Measurements from ENCODE around the gene MYT1. TPM values are rescaled to one million over a fixed set of nuclear protein-coding genes. Genes with fewer than 3 reads are reported as not detected.

Gene MYT1
- polyA plus RNA-seq, 1 experiment: not detected

DNA sequence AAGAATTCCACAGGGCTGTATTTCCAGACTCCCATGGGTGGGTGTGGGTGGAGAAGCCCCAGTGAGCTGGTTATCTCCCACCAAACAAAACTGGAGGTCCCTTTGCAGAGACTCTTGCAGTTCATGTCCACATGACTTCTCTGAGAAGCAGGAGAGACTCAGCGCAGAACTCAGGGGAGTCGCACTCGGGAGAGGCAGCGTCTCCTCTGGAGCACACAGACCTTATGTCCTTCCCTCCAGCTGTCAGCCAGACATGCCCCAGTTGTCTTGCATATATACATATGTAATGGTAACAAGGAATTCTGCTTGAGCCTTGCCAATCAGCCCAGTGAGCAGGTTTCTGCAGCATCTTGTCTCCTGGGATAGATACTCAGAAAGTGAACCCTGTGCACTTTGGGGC is 23.8 kb downstream of the MYT1 start:
- no peak for DNase-seq (ENCODE audit: low read depth, low spot score)
- TF ChIP-seq, protein P1, sequence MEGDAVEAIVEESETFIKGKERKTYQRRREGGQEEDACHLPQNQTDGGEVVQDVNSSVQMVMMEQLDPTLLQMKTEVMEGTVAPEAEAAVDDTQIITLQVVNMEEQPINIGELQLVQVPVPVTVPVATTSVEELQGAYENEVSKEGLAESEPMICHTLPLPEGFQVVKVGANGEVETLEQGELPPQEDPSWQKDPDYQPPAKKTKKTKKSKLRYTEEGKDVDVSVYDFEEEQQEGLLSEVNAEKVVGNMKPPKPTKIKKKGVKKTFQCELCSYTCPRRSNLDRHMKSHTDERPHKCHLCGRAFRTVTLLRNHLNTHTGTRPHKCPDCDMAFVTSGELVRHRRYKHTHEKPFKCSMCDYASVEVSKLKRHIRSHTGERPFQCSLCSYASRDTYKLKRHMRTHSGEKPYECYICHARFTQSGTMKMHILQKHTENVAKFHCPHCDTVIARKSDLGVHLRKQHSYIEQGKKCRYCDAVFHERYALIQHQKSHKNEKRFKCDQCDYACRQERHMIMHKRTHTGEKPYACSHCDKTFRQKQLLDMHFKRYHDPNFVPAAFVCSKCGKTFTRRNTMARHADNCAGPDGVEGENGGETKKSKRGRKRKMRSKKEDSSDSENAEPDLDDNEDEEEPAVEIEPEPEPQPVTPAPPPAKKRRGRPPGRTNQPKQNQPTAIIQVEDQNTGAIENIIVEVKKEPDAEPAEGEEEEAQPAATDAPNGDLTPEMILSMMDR (IDR thresholded peaks at IDR 0.05; ENCODE audit: low read depth, low read length): no peak
- ChIA-PET POLR2A (no interaction called here), CTCF (no interaction called here)
- Histone ChIP-seq H3K9me3 (ENCODE audit: control insufficient read depth, insufficient read depth, low read length) (peaks cover 35% of the 10 kb centered on the region), H3K27ac (ENCODE audit: low read depth, low read length) (no peak overlapping the region), H3K4me3 (ENCODE audit: low read depth, low read length) (no peak overlapping the region), H3K27me3 (ENCODE audit: control insufficient read depth, insufficient read depth, low read length) (peaks cover 12% of the 10 kb centered on the region)

- Histone ChIP-seq H3K27me3 (ENCODE audit: control insufficient read depth, insufficient read depth, low read length) (peaks cover 11% of the 10 kb centered on the region), H3K4me3 (ENCODE audit: low read depth, low read length) (no peak overlapping the region), H3K9me3 (ENCODE audit: control insufficient read depth, insufficient read depth, low read length) (peaks cover 35% of the 10 kb centered on the region), H3K27ac (ENCODE audit: low read depth, low read length) (no peak overlapping the region)
- no peak for DNase-seq (ENCODE audit: low read depth, low spot score)
- TF ChIP-seq, protein P1 (IDR thresholded peaks at IDR 0.05; ENCODE audit: low read depth, low read length): no peak
- CTCF ChIA-PET: no interaction called here
- POLR2A ChIA-PET: no interaction called here
Observed at GRCh38 chr20:64188682-64189529, 24.7 kb downstream of the MYT1 start.

DNA sequence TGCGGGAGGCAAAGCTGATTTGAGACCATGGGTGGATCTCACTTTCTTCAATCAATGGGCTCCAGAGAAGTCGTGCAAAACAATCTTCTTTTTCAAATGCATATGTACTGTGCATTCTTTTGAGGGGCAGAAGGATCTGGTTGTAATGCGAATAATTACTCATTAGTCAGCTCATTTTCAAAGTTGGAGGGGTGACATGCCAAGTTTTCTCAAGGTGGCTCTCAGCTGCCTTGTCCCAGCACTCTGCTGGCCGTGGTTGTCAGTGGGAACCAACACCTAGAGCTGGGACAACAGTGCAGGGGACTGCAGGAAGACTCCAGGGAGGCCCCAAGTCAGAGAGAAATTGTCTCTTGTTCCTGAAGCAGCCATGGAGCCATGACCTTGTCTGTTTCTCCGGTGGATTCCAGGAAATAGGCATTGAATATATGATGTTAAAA is 25.3 kb downstream of the MYT1 start:
- TF ChIP-seq, protein P1 (IDR thresholded peaks at IDR 0.05; ENCODE audit: low read depth, low read length): no peak
- POLR2A ChIA-PET: no interaction called here
- no peak overlapping the region for H3K27ac ChIP-seq (ENCODE audit: low read depth, low read length)
- DNase-seq (ENCODE audit: low read depth, low spot score): no peak
- H3K4me3 ChIP-seq (ENCODE audit: low read depth, low read length): no peak overlapping the region
- H3K27me3 ChIP-seq (ENCODE audit: control insufficient read depth, insufficient read depth, low read length): peaks cover 11% of the 10 kb centered on the region
- peaks cover 35% of the 10 kb centered on the region for H3K9me3 ChIP-seq (ENCODE audit: control insufficient read depth, insufficient read depth, low read length)
- CTCF ChIA-PET: no interaction called here

DNA sequence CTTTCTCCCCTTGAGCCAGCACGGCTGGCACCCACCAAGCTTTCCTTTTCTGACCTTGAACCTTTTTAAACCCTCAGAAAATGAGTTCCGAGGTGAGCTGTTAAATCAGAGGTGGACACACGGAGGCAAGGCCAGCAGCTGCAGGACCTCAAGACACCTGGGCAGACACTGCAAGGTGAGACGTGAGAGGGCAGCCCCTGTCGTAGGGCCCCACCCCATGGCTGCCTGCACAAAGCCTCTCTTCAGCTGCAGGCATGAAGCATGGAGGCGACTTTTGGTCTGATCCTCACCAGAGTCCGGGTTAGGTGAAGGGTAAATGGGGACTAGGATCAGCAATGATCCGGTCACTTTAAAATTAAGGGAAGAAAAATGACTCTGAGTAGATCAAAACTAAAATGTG is 25.7 kb downstream of the MYT1 start:
- H3K4me3 ChIP-seq (ENCODE audit: low read depth, low read length): no peak overlapping the region
- ChIA-PET CTCF (no interaction called here), POLR2A (no interaction called here)
- no peak for DNase-seq (ENCODE audit: low read depth, low spot score)
- H3K27ac ChIP-seq (ENCODE audit: low read depth, low read length): no peak overlapping the region
- H3K27me3 ChIP-seq (ENCODE audit: control insufficient read depth, insufficient read depth, low read length): peaks cover 11% of the 10 kb centered on the region
- H3K9me3 ChIP-seq (ENCODE audit: control insufficient read depth, insufficient read depth, low read length): peaks cover 32% of the 10 kb centered on the region
- TF ChIP-seq, protein P1 (IDR thresholded peaks at IDR 0.05; ENCODE audit: low read depth, low read length): no peak

- no peak for DNase-seq (ENCODE audit: low read depth, low spot score)
- H3K4me3 ChIP-seq (ENCODE audit: low read depth, low read length): no peak overlapping the region
- ChIA-PET CTCF (no interaction called here), POLR2A (no interaction called here)
- H3K27ac ChIP-seq (ENCODE audit: low read depth, low read length): no peak overlapping the region
- peaks cover 23% of the 10 kb centered on the region for H3K9me3 ChIP-seq (ENCODE audit: control insufficient read depth, insufficient read depth, low read length)
- peaks cover 14% of the 10 kb centered on the region for H3K27me3 ChIP-seq (ENCODE audit: control insufficient read depth, insufficient read depth, low read length)
- TF ChIP-seq, protein P1 (IDR thresholded peaks at IDR 0.05; ENCODE audit: low read depth, low read length): no peak
Observed at GRCh38 chr20:64191002-64191401, 26.8 kb downstream of the MYT1 start.

All from AG04450 (cell line).